GM12878 (cell line): Measurements from ENCODE around the gene TAF10. TPM values are rescaled to one million over a fixed set of nuclear protein-coding genes. Genes with fewer than 3 reads are reported as not detected.

Experiments
- CHD4 ChIP-seq: fragments of 200-600 bp; sonication (generic); IDR thresholded peaks from 2 replicates; pipeline ENCODE4 v1.6.1; 2016; ENCODE audit warnings: mild to moderate bottlenecking
- CREB1 ChIP-seq: IDR thresholded peaks from 2 replicates; pipeline ENCODE4 v1.6.1; 2012; ENCODE audit warnings: low read depth, mild to moderate bottlenecking, inconsistent platforms
- DPF2 ChIP-seq: fragments of 450-650 bp; IDR thresholded peaks from 2 replicates; pipeline ENCODE4 v1.6.1; 2017; ENCODE audit warnings: mild to moderate bottlenecking
- EED ChIP-seq: sonication (generic); IDR thresholded peaks from 2 replicates; pipeline ENCODE4 v1.6.1; 2016; ENCODE audit warnings: antibody characterized with exemption, low read depth
- EP300 ChIP-seq, 2 experiments: fragments of 150-350 bp in 1 of 2; IDR thresholded peaks; 2 replicates each; pipeline ENCODE4 v1.6.1; 2011 to 2012; ENCODE audit warnings: low read depth in 2 of 2, low read length in 2 of 2, borderline replicate concordance in 1 of 2, improper control_type of control experiment in 1 of 2, inconsistent platforms in 1 of 2; ENCODE audit not compliant: control insufficient read depth in 1 of 2
- HDAC2 ChIP-seq: fragments of 200-600 bp; sonication (generic); IDR thresholded peaks from 2 replicates; pipeline ENCODE4 v1.6.1; 2017
- HDGF ChIP-seq: fragments of 450-650 bp; IDR thresholded peaks from 2 replicates; pipeline ENCODE4 v1.6.1; 2016; ENCODE audit warnings: antibody characterized with exemption
- IRF4 ChIP-seq: IDR thresholded peaks from 2 replicates; pipeline ENCODE4 v1.6.1; 2011; ENCODE audit warnings: low read depth, low read length
- MTA2 ChIP-seq: fragments of 450-650 bp; IDR thresholded peaks from 2 replicates; pipeline ENCODE4 v1.6.1; 2016; ENCODE audit warnings: low read depth, mild to moderate bottlenecking, moderate library complexity
- NBN ChIP-seq: fragments of 450-650 bp; IDR thresholded peaks from 2 replicates; pipeline ENCODE4 v1.6.1; 2016
- POLR2A ChIP-seq: IDR thresholded peaks from 2 replicates; pipeline ENCODE4 v1.6.1; 2011; ENCODE audit warnings: low read depth, mild to moderate bottlenecking, low read length
- RAD21 ChIP-seq: IDR thresholded peaks from 2 replicates; pipeline ENCODE4 v1.6.1; 2011; ENCODE audit warnings: mild to moderate bottlenecking, low read depth, low read length, moderate library complexity; ENCODE audit not compliant: insufficient read depth
- RB1 ChIP-seq: fragments of 450-650 bp; formaldehyde crosslinking; IDR thresholded peaks from 2 replicates; pipeline ENCODE4 v1.6.1; 2017; ENCODE audit warnings: mild to moderate bottlenecking, borderline replicate concordance
- RUNX3 ChIP-seq: IDR thresholded peaks from 2 replicates; pipeline ENCODE4 v1.6.1; 2012; ENCODE audit warnings: low read length, inconsistent platforms
- SMARCA5 ChIP-seq: fragments of 450-650 bp; IDR thresholded peaks from 2 replicates; pipeline ENCODE4 v1.6.1; 2017; ENCODE audit warnings: mild to moderate bottlenecking
- SP1 ChIP-seq: IDR thresholded peaks from one replicate; pipeline ENCODE4 v1.6.1; 2011; ENCODE audit warnings: low read depth, low read length
- SUPT20H ChIP-seq: IDR thresholded peaks from 2 replicates; pipeline ENCODE4 v1.6.1; 2011; ENCODE audit warnings: low read depth, mild to moderate bottlenecking, low read length, moderate library complexity, borderline replicate concordance; ENCODE audit not compliant: control insufficient read depth
- YBX1 ChIP-seq: fragments of 450-650 bp; IDR thresholded peaks from 2 replicates; pipeline ENCODE4 v1.6.1; 2016; ENCODE audit warnings: antibody characterized with exemption
- ZBED1 ChIP-seq: IDR thresholded peaks from 2 replicates; pipeline ENCODE4 v1.6.1; 2016; ENCODE audit warnings: borderline replicate concordance
- polyA plus RNA-seq, 11 experiments: library from polyadenylated mRNA; depleted of rRNA in 4 of 11; unstranded in 6 of 11; stranded (reverse) in 5 of 11; fragments of >200 nt; fragmentation: Nextera tagmentation in 4 of 11; fragmentation: Illumina TruSeq in 1 of 11; extraction: Ambion mirVana in 4 of 11; extraction: Trizol in 1 of 11; gene quantifications; 1 replicate in 1 of 11; 2 replicates in 10 of 11; pipeline versions ENCODE4 v1.2.1 to v1.2.3, GENCODE V29; 2011 to 2016; ENCODE audit warnings: inconsistent platforms in 2 of 11, missing spikeins in 2 of 11, low read depth in 1 of 11
- total RNA-seq, 4 experiments: library from RNA; depleted of rRNA in 3 of 4; stranded (reverse); fragments of >200 nt in 3 of 4; fragmentation: Illumina TruSeq in 1 of 4; extraction: Trizol in 1 of 4; gene quantifications; 2 replicates each; pipeline versions ENCODE4 v1.2.1 to v1.2.3, GENCODE V29; 2013 to 2021
- TF ChIP-seq, protein P1 (sequence below): fragments of 450-650 bp; IDR thresholded peaks from 2 replicates; pipeline ENCODE4 v1.6.1; 2016; ENCODE audit warnings: mild to moderate bottlenecking
- TF ChIP-seq, protein P2 (sequence below): fragments of 450-650 bp; IDR thresholded peaks from 2 replicates; pipeline ENCODE4 v1.6.1; 2017; ENCODE audit warnings: low read depth, mild to moderate bottlenecking, moderate library complexity
- TF ChIP-seq, protein P3 (sequence below): fragments of 450-650 bp; IDR thresholded peaks from 2 replicates; pipeline ENCODE4 v1.6.1; 2017; ENCODE audit warnings: antibody characterized with exemption, mild to moderate bottlenecking, moderate library complexity
- TF ChIP-seq, protein P4 (sequence below), 3 experiments: IDR thresholded peaks in 2 of 3; conservative IDR thresholded peaks in 1 of 3; 2 replicates each; pipeline ENCODE4 v1.5.1; 2011; ENCODE audit warnings: low read depth in 3 of 3, low read length in 3 of 3, mild to moderate bottlenecking in 3 of 3, control low read depth in 2 of 3, moderate library complexity in 2 of 3, inconsistent platforms in 1 of 3, mixed read lengths in 1 of 3; ENCODE audit not compliant: control insufficient read depth in 2 of 3, insufficient read depth in 1 of 3; ENCODE audit errors: extremely low read depth in 1 of 3

Gene TAF10
- total and polyA plus RNA-seq, 10 of the 15 experiments (the other 5 are each of a cell fraction or from before 2014, with no cell fraction given), result 26.7 to 251 (median 149) TPM

DNA sequence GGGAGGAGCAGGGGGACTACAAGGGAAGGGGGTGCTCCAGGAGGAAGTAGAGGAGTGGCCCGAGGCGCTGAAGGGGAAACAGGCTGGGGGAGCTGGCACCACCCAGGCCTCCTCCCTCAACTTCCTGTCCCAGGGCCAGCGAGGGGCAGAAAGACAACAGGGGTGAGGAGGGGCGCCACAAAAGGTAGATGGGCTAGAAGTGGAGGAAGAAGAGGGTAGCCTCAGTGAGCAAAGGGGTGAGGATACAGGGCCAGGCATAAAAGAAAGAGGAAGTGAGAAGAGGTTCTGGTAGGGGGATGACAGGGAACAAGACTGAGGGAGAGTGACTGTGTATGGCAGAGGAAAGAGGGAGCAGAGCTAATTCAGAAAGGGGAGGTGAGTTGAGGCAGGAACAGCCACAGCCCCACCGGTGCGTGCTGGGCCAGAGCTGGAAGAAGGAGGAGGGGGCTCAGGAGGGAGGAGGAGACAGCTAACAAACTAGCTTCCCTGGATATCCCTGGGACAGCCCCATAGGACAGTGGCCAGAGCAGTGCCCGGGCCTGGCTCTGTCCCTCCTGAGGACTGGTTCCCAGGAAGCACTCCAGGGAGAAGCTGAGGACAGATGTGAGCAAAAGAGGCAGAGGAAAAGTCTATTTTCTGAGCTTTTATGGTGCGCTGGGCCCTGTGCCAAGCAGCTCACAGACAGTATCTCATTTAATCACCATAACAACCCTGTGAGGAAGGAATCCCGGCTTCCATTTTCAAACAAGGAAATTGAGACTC, 35.1 kb upstream of the TAF10 start (continued):
- TF ChIP-seq, protein P1, sequence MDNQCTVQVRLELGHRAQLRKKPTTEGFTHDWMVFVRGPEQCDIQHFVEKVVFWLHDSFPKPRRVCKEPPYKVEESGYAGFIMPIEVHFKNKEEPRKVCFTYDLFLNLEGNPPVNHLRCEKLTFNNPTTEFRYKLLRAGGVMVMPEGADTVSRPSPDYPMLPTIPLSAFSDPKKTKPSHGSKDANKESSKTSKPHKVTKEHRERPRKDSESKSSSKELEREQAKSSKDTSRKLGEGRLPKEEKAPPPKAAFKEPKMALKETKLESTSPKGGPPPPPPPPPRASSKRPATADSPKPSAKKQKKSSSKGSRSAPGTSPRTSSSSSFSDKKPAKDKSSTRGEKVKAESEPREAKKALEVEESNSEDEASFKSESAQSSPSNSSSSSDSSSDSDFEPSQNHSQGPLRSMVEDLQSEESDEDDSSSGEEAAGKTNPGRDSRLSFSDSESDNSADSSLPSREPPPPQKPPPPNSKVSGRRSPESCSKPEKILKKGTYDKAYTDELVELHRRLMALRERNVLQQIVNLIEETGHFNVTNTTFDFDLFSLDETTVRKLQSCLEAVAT, result peak; percentile 51; the same call in 1 of the 2 replicates
- TF ChIP-seq CREB1, result 0 out of 2 replicates have a peak, but pooled peaks have one; percentile 13
- peak; percentile 37; the same call in 1 of the 2 replicates for TF ChIP-seq POLR2A
- TF ChIP-seq RUNX3, result peak; percentile 40; the same call in 1 of the 2 replicates
- TF ChIP-seq, protein P2, sequence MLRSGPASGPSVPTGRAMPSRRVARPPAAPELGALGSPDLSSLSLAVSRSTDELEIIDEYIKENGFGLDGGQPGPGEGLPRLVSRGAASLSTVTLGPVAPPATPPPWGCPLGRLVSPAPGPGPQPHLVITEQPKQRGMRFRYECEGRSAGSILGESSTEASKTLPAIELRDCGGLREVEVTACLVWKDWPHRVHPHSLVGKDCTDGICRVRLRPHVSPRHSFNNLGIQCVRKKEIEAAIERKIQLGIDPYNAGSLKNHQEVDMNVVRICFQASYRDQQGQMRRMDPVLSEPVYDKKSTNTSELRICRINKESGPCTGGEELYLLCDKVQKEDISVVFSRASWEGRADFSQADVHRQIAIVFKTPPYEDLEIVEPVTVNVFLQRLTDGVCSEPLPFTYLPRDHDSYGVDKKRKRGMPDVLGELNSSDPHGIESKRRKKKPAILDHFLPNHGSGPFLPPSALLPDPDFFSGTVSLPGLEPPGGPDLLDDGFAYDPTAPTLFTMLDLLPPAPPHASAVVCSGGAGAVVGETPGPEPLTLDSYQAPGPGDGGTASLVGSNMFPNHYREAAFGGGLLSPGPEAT, result peak; percentile 80
- TF ChIP-seq YBX1, result no peak
- peak; percentile 98 for TF ChIP-seq EED
- TF ChIP-seq CHD4, result no peak
- TF ChIP-seq, protein P3, sequence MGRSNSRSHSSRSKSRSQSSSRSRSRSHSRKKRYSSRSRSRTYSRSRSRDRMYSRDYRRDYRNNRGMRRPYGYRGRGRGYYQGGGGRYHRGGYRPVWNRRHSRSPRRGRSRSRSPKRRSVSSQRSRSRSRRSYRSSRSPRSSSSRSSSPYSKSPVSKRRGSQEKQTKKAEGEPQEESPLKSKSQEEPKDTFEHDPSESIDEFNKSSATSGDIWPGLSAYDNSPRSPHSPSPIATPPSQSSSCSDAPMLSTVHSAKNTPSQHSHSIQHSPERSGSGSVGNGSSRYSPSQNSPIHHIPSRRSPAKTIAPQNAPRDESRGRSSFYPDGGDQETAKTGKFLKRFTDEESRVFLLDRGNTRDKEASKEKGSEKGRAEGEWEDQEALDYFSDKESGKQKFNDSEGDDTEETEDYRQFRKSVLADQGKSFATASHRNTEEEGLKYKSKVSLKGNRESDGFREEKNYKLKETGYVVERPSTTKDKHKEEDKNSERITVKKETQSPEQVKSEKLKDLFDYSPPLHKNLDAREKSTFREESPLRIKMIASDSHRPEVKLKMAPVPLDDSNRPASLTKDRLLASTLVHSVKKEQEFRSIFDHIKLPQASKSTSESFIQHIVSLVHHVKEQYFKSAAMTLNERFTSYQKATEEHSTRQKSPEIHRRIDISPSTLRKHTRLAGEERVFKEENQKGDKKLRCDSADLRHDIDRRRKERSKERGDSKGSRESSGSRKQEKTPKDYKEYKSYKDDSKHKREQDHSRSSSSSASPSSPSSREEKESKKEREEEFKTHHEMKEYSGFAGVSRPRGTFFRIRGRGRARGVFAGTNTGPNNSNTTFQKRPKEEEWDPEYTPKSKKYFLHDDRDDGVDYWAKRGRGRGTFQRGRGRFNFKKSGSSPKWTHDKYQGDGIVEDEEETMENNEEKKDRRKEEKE, result no peak
- no peak for TF ChIP-seq HDAC2
- no peak for TF ChIP-seq RB1
- peak; percentile 75 for TF ChIP-seq MTA2
- TF ChIP-seq SMARCA5, result 0 out of 2 replicates have a peak, but pooled peaks have one; percentile 31
- 0 out of 2 replicates have a peak, but pooled peaks have one; percentile 84 for TF ChIP-seq DPF2
- no peak for TF ChIP-seq SUPT20H
- TF ChIP-seq ZBED1, result no peak
- no peak for TF ChIP-seq SP1
- TF ChIP-seq, protein P4, sequence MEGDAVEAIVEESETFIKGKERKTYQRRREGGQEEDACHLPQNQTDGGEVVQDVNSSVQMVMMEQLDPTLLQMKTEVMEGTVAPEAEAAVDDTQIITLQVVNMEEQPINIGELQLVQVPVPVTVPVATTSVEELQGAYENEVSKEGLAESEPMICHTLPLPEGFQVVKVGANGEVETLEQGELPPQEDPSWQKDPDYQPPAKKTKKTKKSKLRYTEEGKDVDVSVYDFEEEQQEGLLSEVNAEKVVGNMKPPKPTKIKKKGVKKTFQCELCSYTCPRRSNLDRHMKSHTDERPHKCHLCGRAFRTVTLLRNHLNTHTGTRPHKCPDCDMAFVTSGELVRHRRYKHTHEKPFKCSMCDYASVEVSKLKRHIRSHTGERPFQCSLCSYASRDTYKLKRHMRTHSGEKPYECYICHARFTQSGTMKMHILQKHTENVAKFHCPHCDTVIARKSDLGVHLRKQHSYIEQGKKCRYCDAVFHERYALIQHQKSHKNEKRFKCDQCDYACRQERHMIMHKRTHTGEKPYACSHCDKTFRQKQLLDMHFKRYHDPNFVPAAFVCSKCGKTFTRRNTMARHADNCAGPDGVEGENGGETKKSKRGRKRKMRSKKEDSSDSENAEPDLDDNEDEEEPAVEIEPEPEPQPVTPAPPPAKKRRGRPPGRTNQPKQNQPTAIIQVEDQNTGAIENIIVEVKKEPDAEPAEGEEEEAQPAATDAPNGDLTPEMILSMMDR (IDR thresholded peaks at IDR 0.05 in 2 of 3, conservative IDR thresholded peaks at IDR 0.05 in 1 of 3; ENCODE audit: control insufficient read depth in 2 of 3, extremely low read depth in 1 of 3, insufficient read depth in 1 of 3, low read depth in 3 of 3, low read length in 3 of 3), result no peak
- TF ChIP-seq RAD21, result no peak
- peak; percentile 90 for TF ChIP-seq NBN
- TF ChIP-seq IRF4, result peak; percentile 88
- peak; percentile 93 for TF ChIP-seq HDGF
- TF ChIP-seq EP300 (IDR thresholded peaks at IDR 0.05; ENCODE audit: borderline replicate concordance in 1 of 2, control insufficient read depth in 1 of 2, low read depth in 2 of 2, low read length in 2 of 2), result peak in 1 of 2 experiments; percentile 63; a peak in 1 of 4 replicates
